ENCODE data around the gene OTOF.

OTOF gene

GRCh38 chr2:26438526-26438925 is 39.4 kb downstream of the OTOF start:
- no peak for DNase-seq (ENCODE audit: low spot score)
- no peak for TF ChIP-seq CTCF (IDR thresholded peaks at IDR 0.05)
- Histone ChIP-seq H3K4me3 (no peak overlapping the region), H3K27ac (no peak overlapping the region)

GRCh38 chr2:26435106-26435505 is 42.8 kb downstream of the OTOF start:
- no peak for TF ChIP-seq CTCF (IDR thresholded peaks at IDR 0.05)
- Histone ChIP-seq H3K4me3 (no peak overlapping the region), H3K27ac (no peak overlapping the region)
- no peak for DNase-seq (ENCODE audit: low spot score)

GRCh38 chr2:26432859-26433258 is 45.1 kb downstream of the OTOF start:
- DNase-seq (ENCODE audit: low spot score) = no peak
- Histone ChIP-seq H3K4me3 (no peak overlapping the region), H3K27ac (no peak overlapping the region)
- no peak for TF ChIP-seq CTCF (IDR thresholded peaks at IDR 0.05)

- Histone ChIP-seq H3K4me3 (no peak overlapping the region), H3K27ac (no peak overlapping the region)
- DNase-seq (ENCODE audit: low spot score) = no peak
- TF ChIP-seq CTCF (IDR thresholded peaks at IDR 0.05) = no peak
Observed at GRCh38 chr2:26432363-26432762, 45.6 kb downstream of the OTOF start.

GRCh38 chr2:26430826-26431225 is 47.1 kb downstream of the OTOF start:
- H3K27ac ChIP-seq = no peak overlapping the region
- H3K4me3 ChIP-seq = no peak overlapping the region
- no peak for DNase-seq (ENCODE audit: low spot score)
- TF ChIP-seq CTCF (IDR thresholded peaks at IDR 0.05) = no peak

GRCh38 chr2:26429779-26430578 is 47.9 kb downstream of the OTOF start:
- no peak for DNase-seq (ENCODE audit: low spot score)
- TF ChIP-seq CTCF (IDR thresholded peaks at IDR 0.05) = no peak
- Histone ChIP-seq H3K27ac (no peak overlapping the region), H3K4me3 (no peak overlapping the region)

- no peak for DNase-seq (ENCODE audit: low spot score)
- TF ChIP-seq CTCF (IDR thresholded peaks at IDR 0.05) = no peak
- Histone ChIP-seq H3K27ac (no peak overlapping the region), H3K4me3 (no peak overlapping the region)
Observed at GRCh38 chr2:26428846-26429245, 49.1 kb downstream of the OTOF start.

All from coronary artery (tissue), 2 donors.